Right atrium auricular region (tissue), 2 donors: ENCODE data around the gene CORO6. TPM values are rescaled to one million over a fixed set of nuclear protein-coding genes. Genes with fewer than 3 reads are reported as not detected.

Experiments
- DNase-seq: peaks from one replicate; pipeline ENCODE4 v3.0.0-alpha.2; 2019; ENCODE audit warnings: low spot score
- H3K27ac ChIP-seq, 2 donors: fragments of 200-600 bp; sonication (generic); 1 replicate in 1 of 2; 2 replicates in 1 of 2; pipeline ENCODE4 v1.5.1; 2016 to 2019
- H3K27me3 ChIP-seq, 2 donors: fragments of 200-600 bp; sonication (generic); one replicate each; pipeline versions ENCODE4 v1.5.1 to v1.6.0; 2017 to 2019
- H3K36me3 ChIP-seq: fragments of 200-600 bp; sonication (generic); one replicate; pipeline ENCODE4 v1.5.1; 2016
- H3K4me1 ChIP-seq, 2 donors: fragments of 200-600 bp; sonication (generic); one replicate each; pipeline versions ENCODE4 v1.5.1 to v1.6.0; 2017 to 2019
- H3K4me3 ChIP-seq, 2 donors: fragments of 200-600 bp; sonication (generic); 1 replicate in 1 of 2; 2 replicates in 1 of 2; pipeline ENCODE4 v1.5.1; 2017 to 2019; ENCODE audit warnings: mild to moderate bottlenecking in 1 of 2, moderate library complexity in 1 of 2
- H3K9me3 ChIP-seq, 2 donors: fragments of 200-600 bp; sonication (generic); one replicate each; pipeline ENCODE4 v1.5.1; 2019
- CTCF ChIP-seq, 2 donors: fragments of 200-600 bp; sonication (generic); IDR thresholded peaks; one replicate each; pipeline ENCODE4 v1.5.1; 2019; ENCODE audit warnings: antibody characterized with exemption in 2 of 2
- total RNA-seq, 2 donors: library from RNA; depleted of rRNA; stranded (reverse); fragments of >200 nt; gene quantifications; one replicate each; pipeline ENCODE4 v1.1.0, GENCODE V29; 2016

The CORO6 gene
- total RNA-seq, 2 donors from 2014 or later, result 65.0 to 87.6 TPM

- Histone ChIP-seq H3K4me3 (peak within 1 kb of the TSS; percentile 85 to 89), H3K27me3 (no peaks in the 10 kb centered on the region), H3K27ac (peak within 1 kb of the TSS; percentile 85 to 89), H3K9me3 (no peaks in the 10 kb centered on the region), H3K4me1 (peaks cover 0 to 87% of the 10 kb centered on the region in 2 donors), H3K36me3 (no peaks in the 10 kb centered on the region)
- DNase-seq, result no peak
- TF ChIP-seq CTCF (IDR thresholded peaks at IDR 0.05), result peak in 1 of 2 donors; percentile 18
These were observed 32.9 kb downstream of the CORO6 start, which contains the start of gene GIT1 for GRCh38 chr17:29589524-29590410. GIT1 (minus strand) TSS chr17:29589648; CDS start chr17:29589378, 270 bp downstream.

- TF ChIP-seq CTCF (IDR thresholded peaks at IDR 0.05), result no peak
- H3K4me3 ChIP-seq, result peak overlapping the region; percentile 85 to 89
- no peaks in the 10 kb centered on the region for H3K9me3 ChIP-seq
- H3K27me3 ChIP-seq, result no peaks in the 10 kb centered on the region
- peaks cover 0 to 87% of the 10 kb centered on the region in 2 donors for H3K4me1 ChIP-seq
- DNase-seq, result no peak
- no peaks in the 10 kb centered on the region for H3K36me3 ChIP-seq
- peak overlapping the region; percentile 80 to 85 for H3K27ac ChIP-seq
These were observed 33.9 kb downstream of the CORO6 start for GRCh38 chr17:29588562-29589411.

GRCh38 chr17:29588017-29588561 is 34.6 kb downstream of the CORO6 start:
- DNase-seq, result no peak

GRCh38 chr17:29587591-29587990 is 35.1 kb downstream of the CORO6 start:
- TF ChIP-seq CTCF (IDR thresholded peaks at IDR 0.05), result no peak
- no peak for DNase-seq
- Histone ChIP-seq H3K4me3 (peak overlapping the region; percentile 85 to 89), H3K27ac (peak overlapping the region; percentile 80 to 85), H3K9me3 (no peaks in the 10 kb centered on the region), H3K4me1 (peaks cover 0 to 90% of the 10 kb centered on the region in 2 donors), H3K27me3 (no peaks in the 10 kb centered on the region), H3K36me3 (peaks cover 8% of the 10 kb centered on the region)

More at GRCh38 chr17:29588017-29588561, 34.6 kb downstream of the CORO6 start:
- Histone ChIP-seq H3K27ac (peak overlapping the region; percentile 80 to 85), H3K4me3 (peak overlapping the region; percentile 85 to 89), H3K4me1 (peaks cover 0 to 91% of the 10 kb centered on the region in 2 donors), H3K9me3 (no peaks in the 10 kb centered on the region), H3K36me3 (peaks cover 3% of the 10 kb centered on the region), H3K27me3 (no peaks in the 10 kb centered on the region)
- no peak for TF ChIP-seq CTCF (IDR thresholded peaks at IDR 0.05)

GRCh38 chr17:29586676-29587469 is 35.8 kb downstream of the CORO6 start:
- peaks cover 0 to 83% of the 10 kb centered on the region in 2 donors for H3K4me1 ChIP-seq
- H3K36me3 ChIP-seq, result peaks cover 16% of the 10 kb centered on the region
- H3K27ac ChIP-seq, result peak overlapping the region; percentile 80 to 85
- no peaks in the 10 kb centered on the region for H3K9me3 ChIP-seq
- no peaks in the 10 kb centered on the region for H3K27me3 ChIP-seq
- TF ChIP-seq CTCF (IDR thresholded peaks at IDR 0.05), result no peak
- peak overlapping the region in 1 of 2 donors; percentile 89 for H3K4me3 ChIP-seq
- no peak for DNase-seq
